ENCODE data around the gene MPDZ. TPM values are rescaled to one million over a fixed set of nuclear protein-coding genes. Genes with fewer than 3 reads are reported as not detected.
A peak's percentile ranks its signal among the peaks of the same experiment; 100 is the strongest.

MPDZ gene
- total RNA-seq, 4 donors from 2014 or later: 3.2 to 16.6 (median 5.3) TPM

DNA sequence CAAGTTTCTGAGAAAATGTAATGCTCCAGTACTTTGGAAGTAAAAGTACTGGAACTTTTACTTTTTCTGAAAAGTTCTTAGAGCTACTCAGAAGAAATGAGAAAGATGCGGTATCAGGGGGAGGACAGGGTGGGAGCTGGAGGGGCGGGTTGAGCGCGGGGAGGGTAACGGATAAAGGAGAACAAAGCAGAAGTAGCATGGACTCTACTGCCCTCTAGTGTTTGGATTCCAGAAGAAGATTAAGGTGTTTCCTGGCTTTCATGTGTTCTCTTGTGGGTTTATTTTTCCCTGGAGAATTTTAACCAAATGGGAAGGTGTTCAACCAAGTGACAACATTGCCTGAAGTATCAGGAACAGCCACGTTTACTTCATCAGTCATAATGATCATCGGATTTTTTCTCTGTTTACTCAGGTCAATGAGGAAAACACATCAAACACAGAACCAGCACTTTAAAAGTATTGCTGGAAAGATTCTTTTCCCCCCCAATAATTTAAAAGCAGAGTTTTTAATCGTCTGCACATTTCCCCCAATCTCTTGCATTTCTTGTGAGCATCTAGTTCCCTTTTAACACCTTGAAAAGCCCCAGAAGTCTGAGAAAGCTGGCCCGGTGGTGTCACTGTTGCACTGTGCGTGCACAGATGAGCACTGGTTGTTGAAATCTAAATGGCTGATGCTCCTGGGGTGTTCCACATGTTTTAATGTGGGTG lies 190.6 kb downstream of the MPDZ start:
- Histone ChIP-seq H3K27me3 (peaks cover 0 to 3% (median 0%) of the 10 kb centered on the region in 4 donors), H3K36me3 (no peaks in the 10 kb centered on the region), H3K4me3 (peak overlapping the region in 1 of 4 donors; percentile 36), H3K27ac (no peak overlapping the region), H3K9me3 (no peaks in the 10 kb centered on the region), H3K4me1 (peaks cover 0 to 5% (median 0%) of the 10 kb centered on the region in 3 donors)
- DNase-seq: no peak
- intact Hi-C loops (cut with DNase I): no loop called here
- 18 to 20% methylated on average over 9 to 10 of the region's 10 CpGs for WGBS, 2 donors
- TF ChIP-seq, protein P1, sequence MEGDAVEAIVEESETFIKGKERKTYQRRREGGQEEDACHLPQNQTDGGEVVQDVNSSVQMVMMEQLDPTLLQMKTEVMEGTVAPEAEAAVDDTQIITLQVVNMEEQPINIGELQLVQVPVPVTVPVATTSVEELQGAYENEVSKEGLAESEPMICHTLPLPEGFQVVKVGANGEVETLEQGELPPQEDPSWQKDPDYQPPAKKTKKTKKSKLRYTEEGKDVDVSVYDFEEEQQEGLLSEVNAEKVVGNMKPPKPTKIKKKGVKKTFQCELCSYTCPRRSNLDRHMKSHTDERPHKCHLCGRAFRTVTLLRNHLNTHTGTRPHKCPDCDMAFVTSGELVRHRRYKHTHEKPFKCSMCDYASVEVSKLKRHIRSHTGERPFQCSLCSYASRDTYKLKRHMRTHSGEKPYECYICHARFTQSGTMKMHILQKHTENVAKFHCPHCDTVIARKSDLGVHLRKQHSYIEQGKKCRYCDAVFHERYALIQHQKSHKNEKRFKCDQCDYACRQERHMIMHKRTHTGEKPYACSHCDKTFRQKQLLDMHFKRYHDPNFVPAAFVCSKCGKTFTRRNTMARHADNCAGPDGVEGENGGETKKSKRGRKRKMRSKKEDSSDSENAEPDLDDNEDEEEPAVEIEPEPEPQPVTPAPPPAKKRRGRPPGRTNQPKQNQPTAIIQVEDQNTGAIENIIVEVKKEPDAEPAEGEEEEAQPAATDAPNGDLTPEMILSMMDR (IDR thresholded peaks at IDR 0.05): peak in 5 of 6 experiments; percentile 39 to 63 (median 44)
- no peak for TF ChIP-seq POLR2A (IDR thresholded peaks at IDR 0.05)

DNA sequence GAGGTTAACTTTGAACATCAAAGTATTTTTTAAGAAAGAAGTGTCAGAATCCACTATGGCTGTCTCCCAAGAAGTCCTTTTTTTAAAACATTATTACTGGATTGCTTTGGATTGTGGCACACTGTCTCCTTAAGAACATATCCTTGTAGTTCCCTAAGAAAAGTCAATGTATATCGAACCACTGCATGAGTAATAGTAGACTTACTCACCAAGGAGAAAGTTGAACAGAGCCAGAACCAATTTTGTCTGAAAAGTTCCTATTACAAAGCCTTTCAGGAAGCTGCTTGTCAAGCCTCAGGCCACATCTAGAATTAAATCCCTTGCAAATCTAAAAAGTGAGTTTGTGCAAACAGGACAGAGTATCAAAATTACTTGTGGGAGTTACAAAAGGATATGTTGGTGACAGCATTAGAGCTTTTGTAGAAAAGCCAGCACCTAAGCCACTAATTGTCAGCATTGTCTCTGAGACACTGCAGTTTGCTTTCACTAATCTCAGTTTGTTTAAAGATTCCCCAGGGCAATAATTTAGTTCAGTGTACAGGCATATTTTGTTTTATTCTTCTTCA lies 195.4 kb downstream of the MPDZ start:
- DNase-seq: no peak
- Histone ChIP-seq H3K27me3 (peaks cover 0 to 4% (median 0%) of the 10 kb centered on the region in 4 donors), H3K9me3 (no peaks in the 10 kb centered on the region), H3K4me1 (peaks cover 0 to 12% (median 0%) of the 10 kb centered on the region in 3 donors), H3K36me3 (no peaks in the 10 kb centered on the region), H3K27ac (no peak overlapping the region), H3K4me3 (no peak overlapping the region)
- intact Hi-C loops (cut with DNase I): no loop called here
- TF ChIP-seq, protein P1 (IDR thresholded peaks at IDR 0.05): no peak
- no peak for TF ChIP-seq POLR2A (IDR thresholded peaks at IDR 0.05)
- 7 to 14% methylated on average over 1 of the region's 1 CpG for WGBS, 2 donors

GRCh38 chr9:13083366-13083765 lies 196.1 kb downstream of the MPDZ start:
- Histone ChIP-seq H3K4me3 (no peak overlapping the region), H3K27ac (no peak overlapping the region), H3K9me3 (no peaks in the 10 kb centered on the region), H3K4me1 (peaks cover 0 to 12% (median 0%) of the 10 kb centered on the region in 3 donors), H3K27me3 (peaks cover 0 to 4% (median 0%) of the 10 kb centered on the region in 4 donors), H3K36me3 (no peaks in the 10 kb centered on the region)
- WGBS, 2 donors: 38 to 48% methylated on average over 2 of the region's 2 CpGs
- no peak for DNase-seq
- TF ChIP-seq, protein P1 (IDR thresholded peaks at IDR 0.05): no peak
- TF ChIP-seq POLR2A (IDR thresholded peaks at IDR 0.05): no peak
- intact Hi-C loops (cut with DNase I): no loop called here

DNA sequence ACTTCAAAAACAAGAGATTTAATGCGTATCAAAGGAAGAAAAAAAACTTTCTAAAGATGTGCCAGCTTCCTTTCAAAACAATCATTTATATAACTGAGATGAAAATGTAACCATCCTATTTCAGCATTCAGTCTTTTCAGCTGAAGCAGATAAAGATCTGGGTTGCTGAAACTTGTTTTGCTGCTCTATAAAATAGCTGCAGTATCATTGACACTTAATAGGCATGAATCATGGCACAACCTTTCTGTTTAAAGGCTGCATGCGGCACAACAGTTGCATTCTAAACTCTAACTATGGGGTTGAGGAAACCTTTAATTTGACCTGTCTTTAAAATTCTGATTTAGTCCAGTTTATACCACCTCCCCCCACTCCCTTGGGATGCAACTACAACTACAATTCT lies 196.7 kb downstream of the MPDZ start:
- Histone ChIP-seq H3K36me3 (no peaks in the 10 kb centered on the region), H3K4me1 (peaks cover 0 to 12% (median 0%) of the 10 kb centered on the region in 3 donors), H3K27ac (no peak overlapping the region), H3K4me3 (no peak overlapping the region), H3K27me3 (peaks cover 0 to 4% (median 0%) of the 10 kb centered on the region in 4 donors), H3K9me3 (no peaks in the 10 kb centered on the region)
- no peak for DNase-seq
- TF ChIP-seq, protein P1 (IDR thresholded peaks at IDR 0.05): no peak
- no peak for TF ChIP-seq POLR2A (IDR thresholded peaks at IDR 0.05)
- intact Hi-C loops (cut with DNase I): no loop called here
- WGBS, 2 donors: 47 to 48% methylated on average over 2 of the region's 2 CpGs

GRCh38 chr9:13078164-13078563 lies 201.3 kb downstream of the MPDZ start:
- Histone ChIP-seq H3K27me3 (no peaks in the 10 kb centered on the region), H3K36me3 (no peaks in the 10 kb centered on the region), H3K27ac (no peak overlapping the region), H3K9me3 (peaks cover 0 to 5% (median 0%) of the 10 kb centered on the region in 3 donors), H3K4me1 (peaks cover 0 to under 1% (median 0%) of the 10 kb centered on the region in 3 donors), H3K4me3 (no peak overlapping the region)
- DNase-seq: no peak
- WGBS, 2 donors: 92 to 94% methylated on average over 1 of the region's 1 CpG
- no peak for TF ChIP-seq POLR2A (IDR thresholded peaks at IDR 0.05)
- TF ChIP-seq, protein P1 (IDR thresholded peaks at IDR 0.05): no peak
- intact Hi-C loops (cut with DNase I): no loop called here
